OCI-LY7 (cell line): ENCODE results near the gene RAPGEF6.

Experiments
- CTCF ChIP-seq: fragments of 200-600 bp; sonication (generic); conservative IDR thresholded peaks from 2 replicates; pipeline ENCODE4 v1.5.1; 2014; ENCODE audit warnings: mild to moderate bottlenecking, antibody characterized with exemption, low read length, moderate library complexity, mixed read lengths
- EZH2phosphoT487 ChIP-seq: fragments of 200-600 bp; sonication (generic); IDR thresholded peaks from 2 replicates; pipeline ENCODE4 v1.6.1; 2018; ENCODE audit warnings: low read depth, borderline replicate concordance, mild to moderate bottlenecking, mixed run types, antibody characterized with exemption, low read length, moderate library complexity, mixed read lengths

DNA sequence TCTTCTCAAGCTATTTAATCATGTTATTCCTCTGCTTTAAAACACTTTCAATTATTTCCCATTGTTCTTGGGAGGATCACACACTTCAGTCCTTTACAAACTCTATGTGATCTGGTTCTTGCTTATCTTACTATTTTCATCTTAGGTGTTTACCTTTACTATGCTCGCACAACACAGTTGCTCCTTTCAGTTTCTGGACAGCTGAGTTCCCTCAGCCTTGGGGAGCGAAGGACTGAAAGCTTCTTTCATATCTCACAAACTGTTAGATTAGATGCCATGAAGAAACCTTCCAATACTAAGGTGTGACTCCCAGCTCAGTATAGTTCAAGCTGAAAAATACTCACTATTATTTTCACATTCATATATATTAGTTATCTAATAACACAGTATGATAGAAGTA lies 253.3 kb downstream of the RAPGEF6 start:
- TF ChIP-seq CTCF: no peak
- no peak for TF ChIP-seq EZH2phosphoT487
